CD4-positive, alpha-beta T cell treated with Interleukin-17A for 4 hours (primary cell): Measurements from ENCODE around the gene PDGFD.
A peak's percentile ranks its signal among the peaks of the same experiment; 100 is the strongest.

Experiments used
- DNase-seq: peaks from one replicate; pipeline ENCODE4 v3.0.0-alpha.2; 2020; ENCODE audit warnings: mixed read lengths

The PDGFD gene

GRCh38 chr11:104142698-104143097, 21.2 kb downstream of the PDGFD start:
- no peak for DNase-seq

- no peak for DNase-seq
Observed at GRCh38 chr11:104136861-104137260, 27.1 kb downstream of the PDGFD start.

DNA sequence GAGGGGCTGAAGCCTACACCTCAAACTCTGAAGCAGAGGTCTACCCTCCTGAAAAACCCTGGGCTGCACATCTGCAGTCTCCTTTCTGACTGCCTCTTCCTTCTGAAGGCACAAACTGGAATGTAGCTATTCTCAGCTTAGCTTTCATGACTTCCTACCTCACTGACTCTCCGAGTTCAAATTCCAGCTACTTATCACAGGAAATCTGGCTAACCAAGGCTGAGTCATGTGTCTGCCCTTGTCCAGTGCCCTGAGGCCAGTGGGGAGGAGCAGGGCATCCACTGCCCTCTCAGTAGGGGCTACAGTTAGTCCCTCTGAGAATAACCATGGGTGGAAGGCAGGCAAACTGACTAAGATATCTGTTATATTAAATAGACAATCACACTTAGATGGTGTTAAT, 29.2 kb downstream of the PDGFD start:
- DNase-seq: no peak

- DNase-seq: peak; percentile 2
Observed at GRCh38 chr11:104130161-104130560, 33.8 kb downstream of the PDGFD start.

GRCh38 chr11:104129145-104129544, 34.8 kb downstream of the PDGFD start:
- no peak for DNase-seq

GRCh38 chr11:104127828-104128227, 36.1 kb downstream of the PDGFD start:
- no peak for DNase-seq

- no peak for DNase-seq
Observed at GRCh38 chr11:104126464-104126863, 37.5 kb downstream of the PDGFD start.

- DNase-seq: no peak
Observed at GRCh38 chr11:104124979-104125378, 39.0 kb downstream of the PDGFD start.

- DNase-seq: no peak
Observed at GRCh38 chr11:104122836-104123235, 41.1 kb downstream of the PDGFD start.

DNA sequence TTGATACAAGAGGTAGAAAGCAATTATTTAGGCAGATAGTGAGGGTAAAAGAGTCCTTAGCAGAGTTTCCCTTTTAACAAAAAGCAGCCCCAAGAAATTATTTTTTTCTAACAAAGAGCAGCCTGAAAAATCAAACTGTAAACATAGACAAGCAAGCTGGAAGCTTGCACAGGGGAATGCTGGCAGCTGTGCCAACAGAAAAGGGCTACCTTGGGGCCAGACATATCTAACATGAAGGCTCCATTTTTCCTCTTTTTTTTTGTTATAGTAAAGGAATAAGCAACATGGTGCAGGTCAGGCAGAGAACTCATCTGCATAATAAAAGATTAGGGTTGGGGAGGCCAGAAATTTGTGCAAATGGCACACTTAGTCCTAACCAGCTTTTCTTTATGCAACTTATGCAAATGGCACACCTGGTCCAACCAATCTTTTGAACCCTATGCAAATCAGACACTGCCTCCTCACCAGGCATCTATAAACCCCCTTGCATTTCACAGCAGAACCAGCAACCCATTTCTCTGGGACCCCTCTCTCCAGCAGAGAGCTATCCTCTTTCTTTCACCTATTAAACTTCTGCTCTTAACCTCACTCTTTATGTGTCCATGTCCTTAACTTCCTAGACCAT, 41.8 kb downstream of the PDGFD start:
- DNase-seq: no peak

GRCh38 chr11:104120493-104121137, 43.3 kb downstream of the PDGFD start:
- no peak for DNase-seq

GRCh38 chr11:104118105-104118744, 45.7 kb downstream of the PDGFD start:
- DNase-seq: no peak

- no peak for DNase-seq
Observed at GRCh38 chr11:104113541-104113940, 50.4 kb downstream of the PDGFD start.

DNA sequence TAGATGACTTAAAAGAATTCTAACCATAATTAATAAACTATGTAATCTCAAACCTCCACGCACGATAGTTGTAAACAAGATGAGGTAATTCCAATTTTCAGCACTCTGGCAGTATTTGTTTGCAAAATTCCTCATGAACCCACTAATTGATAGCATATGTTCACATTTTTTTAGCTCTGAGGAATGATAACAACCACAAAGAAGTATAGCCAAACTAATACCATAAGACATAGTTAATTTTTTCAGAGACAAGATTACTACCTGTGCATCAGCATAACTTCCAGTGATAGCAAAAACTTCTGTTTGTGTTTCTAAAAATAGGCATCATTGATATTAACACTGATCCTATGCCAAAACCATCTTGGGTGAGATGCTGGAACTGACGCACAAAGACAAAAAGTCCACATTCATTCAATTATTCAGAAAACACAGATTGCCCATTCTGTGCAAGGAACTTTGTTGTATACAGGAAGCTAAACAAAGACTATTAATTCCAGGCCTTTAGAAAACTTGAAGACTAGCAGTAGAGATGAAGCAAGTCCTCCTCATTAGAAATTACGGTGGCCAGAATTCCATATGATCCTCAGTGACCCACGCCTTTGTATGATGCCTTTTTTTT, 57.7 kb downstream of the PDGFD start:
- no peak for DNase-seq

- no peak for DNase-seq
Observed at GRCh38 chr11:104105155-104105554, 58.8 kb downstream of the PDGFD start.

DNA sequence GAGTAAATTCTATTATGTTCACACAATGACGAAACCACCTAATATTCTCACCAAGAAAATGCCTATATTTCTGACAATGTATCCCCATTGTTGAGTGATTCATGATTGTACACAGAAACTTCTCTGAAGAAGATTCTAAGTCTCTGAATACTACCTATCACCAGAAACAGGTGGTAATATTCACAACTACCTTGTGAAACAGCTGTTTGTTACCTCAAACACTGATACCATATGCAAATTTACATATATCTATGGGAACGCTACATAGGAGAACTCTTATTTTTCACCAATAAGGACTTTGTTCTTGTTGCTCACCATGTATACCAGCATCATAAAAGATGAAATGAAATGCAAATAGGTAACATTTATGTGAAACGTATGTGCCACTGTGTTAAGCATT, 59.3 kb downstream of the PDGFD start:
- no peak for DNase-seq

GRCh38 chr11:104104201-104104600, 59.7 kb downstream of the PDGFD start:
- no peak for DNase-seq

- DNase-seq: no peak
Observed at GRCh38 chr11:104098555-104098954, 65.4 kb downstream of the PDGFD start.

- no peak for DNase-seq
Observed at GRCh38 chr11:104098132-104098531, 65.8 kb downstream of the PDGFD start.

GRCh38 chr11:104096900-104097299, 67.0 kb downstream of the PDGFD start:
- no peak for DNase-seq

GRCh38 chr11:104095791-104096190, 68.2 kb downstream of the PDGFD start:
- DNase-seq: no peak

DNA sequence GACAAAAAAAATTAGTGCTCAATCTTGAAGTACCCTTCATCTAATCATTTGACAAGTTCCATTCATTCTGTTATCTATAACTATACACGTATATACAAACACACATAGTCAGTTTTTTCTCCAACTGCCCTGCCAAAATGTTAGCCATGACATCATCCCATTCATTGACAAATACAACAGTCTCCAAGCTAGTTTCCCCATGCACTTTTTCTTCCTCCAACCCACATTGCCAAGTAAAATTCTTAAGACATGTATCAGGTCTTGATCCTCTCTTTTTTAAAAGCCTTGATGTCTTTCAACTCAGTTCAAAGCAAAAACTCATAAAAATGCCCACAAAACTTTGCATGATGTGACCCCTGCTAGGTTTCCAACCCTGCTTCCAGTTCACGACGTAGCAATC, 69.4 kb downstream of the PDGFD start:
- no peak for DNase-seq

DNA sequence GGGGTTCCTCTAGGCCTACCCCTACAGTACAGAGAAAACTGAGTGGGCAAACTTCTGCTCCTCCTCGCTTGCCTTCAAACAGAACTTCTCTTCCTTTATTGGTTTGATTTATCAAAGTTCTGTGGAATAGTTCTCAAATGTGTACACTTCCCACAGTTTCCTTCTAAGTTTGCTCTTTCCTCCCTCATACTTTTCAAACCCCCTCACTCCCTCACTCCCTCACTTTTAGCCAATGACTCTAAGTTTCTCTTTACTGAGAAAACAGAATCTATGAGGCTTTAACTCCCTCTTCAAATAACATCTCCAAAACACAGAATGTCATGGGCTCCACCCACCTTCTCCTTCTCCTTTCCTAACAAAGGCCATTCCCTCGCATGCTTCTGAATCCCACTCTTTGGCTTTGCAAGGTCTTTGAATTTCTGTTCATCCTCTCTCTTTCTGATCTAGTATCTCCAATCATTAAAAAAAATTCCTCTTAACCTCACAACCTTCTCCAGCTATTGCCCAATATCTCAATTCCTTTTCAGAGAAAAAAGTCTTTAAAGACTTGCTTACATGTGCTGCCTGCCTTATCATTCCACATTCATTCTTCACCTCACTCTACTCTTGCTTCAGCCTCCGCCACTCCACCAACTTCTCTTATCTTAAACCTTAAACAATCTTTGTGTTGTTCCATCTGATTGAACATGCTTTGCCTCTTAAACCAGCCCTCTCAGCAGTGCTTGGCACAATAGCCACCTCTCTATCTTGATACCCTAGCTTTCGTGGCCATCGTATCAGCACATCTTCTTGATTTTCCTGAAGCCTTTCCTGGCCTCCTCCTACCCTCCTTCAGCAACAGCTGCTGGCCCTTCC, 70.3 kb downstream of the PDGFD start:
- no peak for DNase-seq
